ENCODE results near the gene DCUN1D2.

DNA sequence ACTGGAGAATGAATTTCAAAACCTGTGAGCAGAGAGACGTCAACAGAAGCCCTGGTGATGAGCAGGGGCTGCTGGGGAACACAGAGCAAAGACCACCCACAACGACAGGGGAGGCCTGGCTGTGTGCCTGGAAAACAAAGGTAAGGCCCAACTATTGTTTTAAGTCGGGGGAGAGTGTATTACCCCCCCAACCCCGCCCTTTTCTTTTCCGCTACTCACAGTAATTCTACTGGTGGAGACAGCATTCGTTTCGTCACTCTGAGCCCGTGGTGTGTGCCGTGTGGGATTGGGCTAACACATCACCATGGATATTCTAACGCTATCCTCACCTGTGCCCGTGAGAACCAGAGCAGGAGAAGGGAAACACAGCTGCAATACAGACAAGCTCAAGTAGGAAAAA lies 18.7 kb downstream of the DCUN1D2 start:
- TF ChIP-seq POLR2AphosphoS5 (IDR thresholded peaks at IDR 0.05; ENCODE audit: low read depth, low read length): no peak
- TF ChIP-seq POLR2A (IDR thresholded peaks at IDR 0.05; ENCODE audit: low read depth, low read length): no peak
- TF ChIP-seq SPI1 (IDR thresholded peaks at IDR 0.05; ENCODE audit: low read depth, low read length): no peak
- no peak for TF ChIP-seq TAF1 (IDR thresholded peaks at IDR 0.05; ENCODE audit: low read depth, low read length)
- no peak for TF ChIP-seq PAX5 (IDR thresholded peaks at IDR 0.05; ENCODE audit: insufficient read depth, low read length, severe bottlenecking)
